MG63 (cell line): ENCODE measurements around the gene HSD17B2. TPM values are rescaled to one million over a fixed set of nuclear protein-coding genes. Genes with fewer than 3 reads are reported as not detected.
A peak's percentile ranks its signal among the peaks of the same experiment; 100 is the strongest.

ENCODE experiments used
- DNase-seq: peaks from one replicate; pipeline ENCODE4 v3.0.0-alpha.2; 2020
- H3K27me3 ChIP-seq: fragments of 250-450 bp; sonication (Bioruptor Pico); 2 replicates; pipeline ENCODE4 v1.5.1; 2020; ENCODE audit warnings: mild to moderate bottlenecking, moderate library complexity
- H3K36me3 ChIP-seq: fragments of 250-450 bp; sonication (Bioruptor Pico); 2 replicates; pipeline ENCODE4 v1.5.1; 2020; ENCODE audit warnings: mild to moderate bottlenecking, moderate library complexity
- H3K4me3 ChIP-seq: fragments of 250-450 bp; sonication (Bioruptor Pico); 2 replicates; pipeline ENCODE4 v1.5.1; 2020; ENCODE audit warnings: mild to moderate bottlenecking, moderate library complexity
- H3K9me3 ChIP-seq: fragments of 250-450 bp; sonication (Bioruptor Pico); 2 replicates; pipeline ENCODE4 v1.5.1; 2020; ENCODE audit warnings: mild to moderate bottlenecking, moderate library complexity
- total RNA-seq: library from RNA; depleted of rRNA; stranded (reverse); fragments of >200 nt; shearing (Covaris generic); gene quantifications from 2 replicates; pipeline ENCODE4 v1.2.3, GENCODE V29; 2014; ENCODE audit warnings: low replicate concordance

Gene HSD17B2
- total RNA-seq, 1 experiment from 2014 or later: 7.0 TPM

DNA sequence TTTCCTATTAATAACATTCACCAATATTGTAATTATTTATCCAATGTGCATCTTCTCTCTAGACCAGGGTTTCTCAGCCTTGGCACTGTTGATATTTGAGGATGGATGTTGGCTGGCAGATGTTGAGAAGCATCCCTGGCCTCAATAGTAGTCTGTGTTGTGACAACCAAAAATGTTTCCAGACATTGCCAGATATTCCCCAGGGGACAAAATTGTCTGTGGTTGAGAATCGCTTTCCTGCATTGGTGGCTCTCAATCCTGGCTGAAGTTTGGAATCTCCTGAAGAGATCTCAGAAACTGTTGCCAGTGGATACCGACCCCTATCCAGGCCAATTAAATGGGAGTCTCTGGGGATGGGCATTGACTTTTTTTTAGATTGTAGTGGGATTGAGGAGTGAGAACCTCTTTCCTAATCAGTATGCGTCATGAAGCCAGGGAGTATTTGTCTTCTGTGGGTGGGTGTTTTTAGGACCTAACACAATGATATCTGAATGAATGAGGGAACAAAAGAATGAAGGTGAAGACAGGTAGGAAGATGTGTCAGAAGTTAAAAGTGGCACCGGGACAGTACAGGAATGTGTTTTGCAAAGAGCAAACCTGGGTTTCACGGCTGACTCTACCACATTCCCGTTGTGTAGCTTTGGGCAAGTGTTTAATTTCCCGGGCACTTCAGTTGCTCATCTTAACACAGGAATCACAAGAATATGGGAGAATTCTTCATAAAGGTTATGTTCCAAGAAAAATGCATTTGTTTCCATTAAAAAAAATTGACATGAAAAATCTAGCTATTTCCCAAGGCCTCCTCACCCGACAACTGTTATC is 24.3 kb downstream of the HSD17B2 start:
- no peak overlapping the region for H3K4me3 ChIP-seq
- DNase-seq: no peak
- no peaks in the 10 kb centered on the region for H3K9me3 ChIP-seq
- H3K27me3 ChIP-seq: no peaks in the 10 kb centered on the region
- H3K36me3 ChIP-seq: no peaks in the 10 kb centered on the region

DNA sequence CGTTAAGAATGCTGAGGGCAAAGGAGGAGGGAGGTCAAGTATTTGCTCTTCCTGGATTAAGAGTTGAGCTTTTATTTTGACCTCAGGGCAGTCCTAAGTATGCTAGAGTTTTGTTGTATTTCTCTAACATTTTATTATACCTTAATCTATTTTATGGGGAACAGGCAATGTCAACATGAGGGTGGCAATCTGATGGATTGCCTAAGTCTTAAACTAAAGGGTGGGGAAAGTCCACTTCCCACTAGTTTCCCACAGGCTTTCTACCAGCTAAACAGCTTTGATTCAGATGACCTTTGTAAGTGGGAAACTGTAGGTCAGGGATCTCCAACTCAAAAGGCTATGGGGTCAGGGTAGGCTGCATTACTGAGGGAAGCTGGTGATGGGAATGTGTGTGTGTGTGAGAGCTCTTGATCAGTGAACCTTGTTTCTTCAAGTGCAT is 24.9 kb downstream of the HSD17B2 start:
- Histone ChIP-seq H3K36me3 (no peaks in the 10 kb centered on the region), H3K9me3 (no peaks in the 10 kb centered on the region), H3K4me3 (no peak overlapping the region), H3K27me3 (no peaks in the 10 kb centered on the region)
- DNase-seq: no peak

DNA sequence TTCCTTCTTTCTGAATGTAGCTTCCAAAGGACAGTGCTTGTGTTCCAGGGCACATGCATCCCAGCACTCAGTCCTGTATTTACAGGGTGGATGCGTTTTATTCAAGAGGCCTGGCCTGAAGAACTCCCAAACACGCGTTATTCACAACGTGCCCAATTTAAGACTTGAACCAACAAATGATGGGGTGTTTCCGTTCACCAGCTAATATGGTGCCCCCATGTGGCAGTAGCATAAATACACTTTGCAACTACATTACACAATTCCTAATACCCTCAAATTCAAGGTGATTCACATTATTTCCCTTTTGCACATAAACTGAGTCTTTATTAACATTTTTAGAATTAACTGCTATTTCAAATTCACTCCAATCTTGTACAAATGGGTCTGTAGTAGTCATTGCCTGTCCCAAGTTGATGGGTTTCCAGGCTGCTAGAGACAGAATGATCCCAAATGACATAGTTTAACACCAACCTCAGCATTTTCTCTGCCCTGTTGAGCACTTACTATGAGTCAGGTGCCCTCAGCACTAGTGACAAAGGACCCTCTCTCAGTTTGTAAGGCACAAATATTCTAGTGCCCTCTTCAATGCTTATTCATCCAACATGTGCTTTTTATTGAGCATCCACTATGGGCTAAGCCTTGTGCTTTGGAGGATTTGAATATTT is 26.9 kb downstream of the HSD17B2 start:
- DNase-seq: no peak
- no peaks in the 10 kb centered on the region for H3K27me3 ChIP-seq

GRCh38 chr16:82062645-82063058 is 27.6 kb downstream of the HSD17B2 start:
- H3K9me3 ChIP-seq: no peaks in the 10 kb centered on the region
- DNase-seq: peak; percentile 47
- H3K4me3 ChIP-seq: no peak overlapping the region
- no peaks in the 10 kb centered on the region for H3K27me3 ChIP-seq
- H3K36me3 ChIP-seq: no peaks in the 10 kb centered on the region

More for the DNA sequence above, 26.9 kb downstream of the HSD17B2 start:
- Histone ChIP-seq H3K36me3 (no peaks in the 10 kb centered on the region), H3K4me3 (no peak overlapping the region), H3K9me3 (no peaks in the 10 kb centered on the region)

DNA sequence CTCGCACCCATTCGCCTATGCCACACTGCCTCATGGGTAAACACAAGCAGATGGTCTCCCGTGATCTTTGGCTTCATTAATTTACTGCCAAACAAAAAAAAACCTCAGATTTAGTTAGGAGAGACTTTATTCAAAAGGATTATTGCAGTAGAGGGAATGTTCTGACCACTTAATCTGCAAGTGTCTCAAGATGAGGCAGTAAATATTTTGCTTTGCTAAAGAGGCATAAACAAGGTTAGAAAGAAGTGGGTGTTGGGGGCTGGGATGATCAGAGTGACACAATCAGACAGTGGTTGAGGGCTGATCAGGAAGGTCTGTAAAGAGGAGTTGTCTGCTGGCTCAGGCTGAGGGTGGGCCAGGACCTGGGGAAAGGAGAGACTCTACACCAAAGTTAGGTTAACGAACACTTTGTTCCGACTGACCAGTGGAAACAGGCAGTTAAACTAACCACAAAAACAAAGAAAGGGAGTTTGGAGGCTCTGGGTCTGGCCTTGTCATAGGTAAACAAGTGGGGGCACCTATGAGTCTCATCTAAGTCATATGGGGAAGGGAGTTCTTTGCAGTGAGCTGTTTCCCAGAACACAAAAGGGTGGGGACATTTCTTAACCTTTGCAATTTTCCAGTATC is 28.5 kb downstream of the HSD17B2 start:
- Histone ChIP-seq H3K9me3 (no peaks in the 10 kb centered on the region), H3K27me3 (no peaks in the 10 kb centered on the region), H3K4me3 (no peak overlapping the region), H3K36me3 (no peaks in the 10 kb centered on the region)
- DNase-seq: no peak

- Histone ChIP-seq H3K9me3 (no peaks in the 10 kb centered on the region), H3K4me3 (no peak overlapping the region), H3K36me3 (peaks cover 4% of the 10 kb centered on the region; the same call in 1 of the 2 replicates), H3K27me3 (no peaks in the 10 kb centered on the region)
- no peak for DNase-seq
Measured at GRCh38 chr16:82067042-82067803, 32.2 kb downstream of the HSD17B2 start.

GRCh38 chr16:82067804-82068325 is 32.8 kb downstream of the HSD17B2 start:
- H3K36me3 ChIP-seq: peaks cover 4% of the 10 kb centered on the region; the same call in 1 of the 2 replicates

DNA sequence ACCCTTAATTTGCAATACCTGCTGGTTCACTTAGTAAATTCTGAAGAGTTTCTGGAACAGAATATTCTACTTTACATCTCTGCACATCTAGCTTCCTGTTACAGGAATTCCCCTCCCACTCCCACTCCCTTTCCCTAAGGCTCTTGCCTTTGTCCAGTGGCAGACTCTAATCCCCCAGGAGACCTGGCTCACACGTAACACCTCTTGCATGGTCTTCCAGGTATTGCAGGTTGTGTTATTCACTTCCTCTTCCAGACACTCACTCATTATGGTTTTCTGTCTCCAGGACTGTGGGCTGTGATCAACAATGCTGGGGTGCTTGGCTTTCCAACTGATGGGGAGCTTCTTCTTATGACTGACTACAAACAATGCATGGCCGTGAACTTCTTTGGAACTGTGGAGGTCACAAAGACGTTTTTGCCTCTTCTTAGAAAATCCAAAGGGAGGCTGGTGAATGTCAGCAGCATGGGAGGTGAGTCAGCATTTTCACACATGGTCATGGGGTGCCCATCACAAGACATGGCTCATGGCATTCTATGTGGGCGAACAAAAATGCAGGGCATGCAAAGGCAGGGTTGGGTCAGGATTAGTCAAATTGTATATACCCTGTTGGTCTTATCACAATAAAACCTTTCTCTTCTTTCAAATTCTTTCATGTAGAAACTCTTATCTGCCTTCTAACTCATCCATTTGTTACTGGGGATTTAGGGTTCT is 35.8 kb downstream of the HSD17B2 start:
- H3K9me3 ChIP-seq: no peaks in the 10 kb centered on the region
- peaks cover 9% of the 10 kb centered on the region for H3K36me3 ChIP-seq
- DNase-seq: peak; percentile 60
- no peak overlapping the region for H3K4me3 ChIP-seq
- H3K27me3 ChIP-seq: no peaks in the 10 kb centered on the region

More at GRCh38 chr16:82067804-82068325, 32.8 kb downstream of the HSD17B2 start:
- no peak overlapping the region for H3K4me3 ChIP-seq
- DNase-seq: no peak
- H3K9me3 ChIP-seq: no peaks in the 10 kb centered on the region
- H3K27me3 ChIP-seq: no peaks in the 10 kb centered on the region

DNA sequence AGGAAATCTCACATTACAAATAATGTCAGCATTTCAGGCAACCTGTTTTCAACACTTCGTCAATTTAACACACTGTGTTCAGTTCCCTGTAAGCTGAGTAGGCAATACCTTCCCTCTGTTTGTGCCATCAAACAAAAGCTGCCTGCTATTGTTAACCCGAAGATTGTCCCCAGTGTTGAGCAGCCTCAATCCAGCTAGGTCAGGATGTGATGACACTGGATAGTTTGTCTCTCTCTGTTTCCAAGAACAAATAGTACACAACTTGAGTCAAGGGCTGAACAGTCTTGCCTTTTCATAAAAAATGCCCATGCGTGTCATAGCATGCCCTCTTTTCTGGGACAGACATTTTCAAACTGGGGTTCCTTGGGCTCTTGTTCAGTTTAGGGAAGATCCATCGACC is 36.4 kb downstream of the HSD17B2 start:
- no peak for DNase-seq
- no peaks in the 10 kb centered on the region for H3K27me3 ChIP-seq
- peaks cover 9% of the 10 kb centered on the region for H3K36me3 ChIP-seq
- no peak overlapping the region for H3K4me3 ChIP-seq
- H3K9me3 ChIP-seq: no peaks in the 10 kb centered on the region

- DNase-seq: no peak
- Histone ChIP-seq H3K36me3 (peaks cover 9% of the 10 kb centered on the region), H3K4me3 (no peak overlapping the region), H3K27me3 (no peaks in the 10 kb centered on the region), H3K9me3 (no peaks in the 10 kb centered on the region)
Measured at GRCh38 chr16:82072313-82072712, 37.3 kb downstream of the HSD17B2 start.

- peaks cover 7% of the 10 kb centered on the region for H3K36me3 ChIP-seq
- H3K4me3 ChIP-seq: no peak overlapping the region
- no peaks in the 10 kb centered on the region for H3K9me3 ChIP-seq
- no peaks in the 10 kb centered on the region for H3K27me3 ChIP-seq
- no peak for DNase-seq
Measured at GRCh38 chr16:82074019-82074558, 39.0 kb downstream of the HSD17B2 start.

- Histone ChIP-seq H3K27me3 (no peaks in the 10 kb centered on the region), H3K36me3 (peaks cover 4% of the 10 kb centered on the region), H3K4me3 (no peak overlapping the region), H3K9me3 (no peaks in the 10 kb centered on the region)
- no peak for DNase-seq
Measured at GRCh38 chr16:82078125-82078524, 43.1 kb downstream of the HSD17B2 start.

- no peak for DNase-seq
Measured at GRCh38 chr16:82079892-82080291, 44.8 kb downstream of the HSD17B2 start.

GRCh38 chr16:82081264-82081663 is 46.2 kb downstream of the HSD17B2 start:
- H3K27me3 ChIP-seq: no peaks in the 10 kb centered on the region
- no peaks in the 10 kb centered on the region for H3K9me3 ChIP-seq
- H3K36me3 ChIP-seq: no peaks in the 10 kb centered on the region; the same call in 1 of the 2 replicates
- no peak for DNase-seq
- no peak overlapping the region for H3K4me3 ChIP-seq

More at GRCh38 chr16:82079892-82080291, 44.8 kb downstream of the HSD17B2 start:
- Histone ChIP-seq H3K27me3 (no peaks in the 10 kb centered on the region), H3K4me3 (no peak overlapping the region), H3K9me3 (no peaks in the 10 kb centered on the region), H3K36me3 (no peaks in the 10 kb centered on the region; the same call in 1 of the 2 replicates)

DNA sequence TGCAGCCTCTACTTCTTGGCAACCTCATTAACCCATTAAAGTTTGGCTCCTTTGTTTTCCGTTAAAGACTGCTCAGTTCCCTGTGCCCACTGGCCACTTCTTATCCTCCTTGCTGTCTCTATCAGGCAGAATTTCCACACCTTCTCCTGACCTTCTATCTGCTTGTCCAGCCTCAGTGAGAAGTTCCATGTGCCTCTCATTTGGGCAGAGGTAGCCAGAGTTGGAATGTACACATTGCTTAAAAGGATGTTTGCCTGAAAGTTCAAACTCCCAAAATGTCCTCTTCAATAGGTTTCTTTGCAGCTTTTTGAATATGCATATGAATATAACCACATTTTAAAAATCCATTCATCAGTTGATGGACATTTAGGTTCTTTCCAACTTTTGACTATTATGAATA is 47.0 kb downstream of the HSD17B2 start:
- Histone ChIP-seq H3K27me3 (no peaks in the 10 kb centered on the region), H3K4me3 (no peak overlapping the region), H3K36me3 (no peaks in the 10 kb centered on the region; the same call in 1 of the 2 replicates), H3K9me3 (no peaks in the 10 kb centered on the region)
- no peak for DNase-seq
